ENCODE results near the gene BAG3.

BAG3 gene

GRCh38 chr10:119665901-119666708 is 14.9 kb downstream of the BAG3 start:
- H3K4me3 ChIP-seq (replicated peaks in 1 of 2; ENCODE audit: low read depth in 2 of 2, low read length in 2 of 2) = no peak overlapping the region
- TF ChIP-seq CTCF (IDR thresholded peaks at IDR 0.05; ENCODE audit: low read depth, low read length) = no peak
- DNase-seq (ENCODE audit: low read depth in 2 of 2) = peak; percentile 50 to 65

- no peak for DNase-seq (ENCODE audit: low read depth in 2 of 2)
- no peak for TF ChIP-seq CTCF (IDR thresholded peaks at IDR 0.05; ENCODE audit: low read depth, low read length)
- no peak overlapping the region for H3K4me3 ChIP-seq (replicated peaks in 1 of 2; ENCODE audit: low read depth in 2 of 2, low read length in 2 of 2)
These were observed 15.5 kb downstream of the BAG3 start for GRCh38 chr10:119666709-119667004.

GRCh38 chr10:119667562-119668328 is 16.6 kb downstream of the BAG3 start:
- peak; percentile 93 to 97 for DNase-seq (ENCODE audit: low read depth in 2 of 2)
- peak; percentile 5 for TF ChIP-seq CTCF (IDR thresholded peaks at IDR 0.05; ENCODE audit: low read depth, low read length)
- no peak overlapping the region for H3K4me3 ChIP-seq (replicated peaks in 1 of 2; ENCODE audit: low read depth in 2 of 2, low read length in 2 of 2)

- no peak overlapping the region for H3K4me3 ChIP-seq (replicated peaks in 1 of 2; ENCODE audit: low read depth in 2 of 2, low read length in 2 of 2)
- DNase-seq (ENCODE audit: low read depth in 2 of 2) = no peak
- TF ChIP-seq CTCF (IDR thresholded peaks at IDR 0.05; ENCODE audit: low read depth, low read length) = no peak
These were observed 17.3 kb downstream of the BAG3 start for GRCh38 chr10:119668461-119668860.

GRCh38 chr10:119669331-119669730 is 18.2 kb downstream of the BAG3 start:
- H3K4me3 ChIP-seq (replicated peaks in 1 of 2; ENCODE audit: low read depth in 2 of 2, low read length in 2 of 2) = no peak overlapping the region
- no peak for TF ChIP-seq CTCF (IDR thresholded peaks at IDR 0.05; ENCODE audit: low read depth, low read length)
- no peak for DNase-seq (ENCODE audit: low read depth in 2 of 2)

- DNase-seq (ENCODE audit: low read depth in 2 of 2) = no peak
- H3K4me3 ChIP-seq (replicated peaks in 1 of 2; ENCODE audit: low read depth in 2 of 2, low read length in 2 of 2) = no peak overlapping the region
- TF ChIP-seq CTCF (IDR thresholded peaks at IDR 0.05; ENCODE audit: low read depth, low read length) = no peak
These were observed 18.9 kb downstream of the BAG3 start for GRCh38 chr10:119669975-119670640.

Measured in cardiac fibroblast (primary cell).